PC-3 (cell line): ENCODE data around the gene OPRL1. TPM values are rescaled to one million over a fixed set of nuclear protein-coding genes. Genes with fewer than 3 reads are reported as not detected.
A peak's percentile ranks its signal among the peaks of the same experiment; 100 is the strongest.

Source experiments
- ATAC-seq: fragments of 200-7000 bp; cut with Tn5 transposase; 2 replicates; pipeline ENCODE4 v1.9.1; 2020; ENCODE audit warnings: mild to moderate bottlenecking, moderate library complexity
- BruUV-seq: library from RNA; stranded (reverse); fragments of 400-500 nt; replicated peaks from 2 replicates; lab custom pipeline; 2021; lab: Mats Ljungman, UMichigan
- CTCF ChIA-PET: fragments of 300-600 bp; sonication (Branson Sonifier 250); formaldehyde crosslinking; loops from one replicate; lab custom pipeline; 2022; ENCODE audit warnings: antibody characterized with exemption; lab: Charles Lee
- POLR2A ChIA-PET: fragments of 300-600 bp; sonication (Branson Sonifier 250); formaldehyde crosslinking; loops from one replicate; lab custom pipeline; 2022; ENCODE audit warnings: antibody characterized with exemption; ENCODE audit not compliant: unreplicated experiment; lab: Charles Lee
- DNase-seq: peaks from one replicate; pipeline ENCODE4 v3.0.0-alpha.2; 2015
- H2AFZ ChIP-seq: fragments of 300-600 bp; sonication (generic); 2 replicates; pipeline ENCODE4 v1.6.0; 2016; ENCODE audit warnings: antibody characterized with exemption, low read length
- H3F3A ChIP-seq: fragments of 300-600 bp; sonication (generic); one replicate; pipeline ENCODE4 v1.6.0; 2017; ENCODE audit warnings: antibody characterized with exemption, low read length, control low read depth, mild to moderate bottlenecking; ENCODE audit not compliant: unreplicated experiment
- H3K27ac ChIP-seq: fragments of 300-600 bp; sonication (generic); 2 replicates; pipeline ENCODE4 v1.5.1; 2016; ENCODE audit warnings: mild to moderate bottlenecking, low read length
- H3K27me3 ChIP-seq: fragments of 300-600 bp; sonication (generic); 2 replicates; pipeline ENCODE4 v1.6.1; 2016; ENCODE audit warnings: low read length, mixed read lengths
- H3K36me3 ChIP-seq: fragments of 300-600 bp; sonication (generic); 2 replicates; pipeline ENCODE4 v1.6.1; 2016; ENCODE audit warnings: low read depth, mixed run types, low read length, mixed read lengths
- H3K4me1 ChIP-seq: fragments of 300-600 bp; sonication (generic); 2 replicates; pipeline ENCODE4 v1.5.1; 2016; ENCODE audit warnings: low read length; ENCODE audit not compliant: insufficient read depth
- H3K4me2 ChIP-seq: fragments of 300-600 bp; sonication (generic); 2 replicates; pipeline ENCODE4 v1.6.0; 2016; ENCODE audit warnings: low read length
- H3K4me3 ChIP-seq: fragments of 300-600 bp; sonication (generic); 2 replicates; pipeline ENCODE4 v1.5.1; 2016; ENCODE audit warnings: mild to moderate bottlenecking, low read length, mixed read lengths
- H3K79me2 ChIP-seq: fragments of 300-600 bp; sonication (generic); 2 replicates; pipeline ENCODE4 v1.6.1; 2017; ENCODE audit warnings: low read length, mixed read lengths
- H3K9ac ChIP-seq: fragments of 300-600 bp; sonication (generic); 2 replicates; pipeline ENCODE4 v1.6.0; 2016; ENCODE audit warnings: mild to moderate bottlenecking, low read length
- H3K9me2 ChIP-seq: fragments of 300-600 bp; sonication (generic); replicated peaks from 2 replicates; pipeline ENCODE4 v1.6.1; 2016; ENCODE audit warnings: mixed run types, low read length, mixed read lengths
- H3K9me3 ChIP-seq: fragments of 300-600 bp; sonication (generic); 2 replicates; pipeline ENCODE4 v1.6.1; 2016; ENCODE audit warnings: low read length, mixed read lengths
- H4K20me1 ChIP-seq: fragments of 300-600 bp; sonication (generic); 2 replicates; pipeline ENCODE4 v1.6.1; 2016; ENCODE audit warnings: low read length, mixed read lengths
- CTCF ChIP-seq: fragments of 300-600 bp; sonication (generic); conservative IDR thresholded peaks from 2 replicates; pipeline ENCODE4 v1.5.1; 2017; ENCODE audit warnings: antibody characterized with exemption, low read depth, mild to moderate bottlenecking, low read length
- EZH2 ChIP-seq: fragments of 300-600 bp; sonication (generic); IDR thresholded peaks from one replicate; pipeline ENCODE4 v1.6.1; 2017; ENCODE audit warnings: antibody characterized with exemption, mild to moderate bottlenecking, low read length; ENCODE audit not compliant: unreplicated experiment
- EZH2phosphoT487 ChIP-seq: fragments of 300-600 bp; sonication (generic); IDR thresholded peaks from 2 replicates; pipeline ENCODE4 v1.6.1; 2018; ENCODE audit warnings: mild to moderate bottlenecking, antibody characterized with exemption, low read length, borderline replicate concordance
- intact Hi-C: fragments of 100-400 bp; cut with micrococcal nuclease; formaldehyde crosslinking; loops from 2 replicates; pipeline ENCODE4 v1.9.0; 2023
- total RNA-seq: library from RNA; depleted of rRNA; stranded (reverse); fragments of >200 nt; gene quantifications from 2 replicates; pipeline ENCODE4 v1.2.3, GENCODE V29; 2014

Gene OPRL1
- total RNA-seq, 1 experiment from 2014 or later, result 5.6 TPM

- ChIA-PET CTCF (no interaction called here), POLR2A (no interaction called here)
- H3K27ac ChIP-seq, result peak overlapping the region; percentile 73
Observed at GRCh38 chr20:64064145-64064698, 15.7 kb upstream of the OPRL1 start.

GRCh38 chr20:64065062-64065973 lies 14.6 kb upstream of the OPRL1 start:
- BruUV-seq, result no TSS peak

More at GRCh38 chr20:64064145-64064698, 15.7 kb upstream of the OPRL1 start:
- Histone ChIP-seq H2AFZ (peak overlapping the region; percentile 67), H3K79me2 (peaks cover 10% of the 10 kb centered on the region), H3F3A (no peaks in the 10 kb centered on the region), H3K4me2 (peak overlapping the region; percentile 95), H3K4me1 (peaks cover 36% of the 10 kb centered on the region), H4K20me1 (no peaks in the 10 kb centered on the region), H3K9me3 (no peaks in the 10 kb centered on the region), H3K27me3 (no peaks in the 10 kb centered on the region), H3K9ac (peak overlapping the region; percentile 84), H3K36me3 (no peaks in the 10 kb centered on the region), H3K4me3 (peak overlapping the region; percentile 79), H3K9me2 (no peaks in the 10 kb centered on the region)
- ATAC-seq (peak; percentile 43), DNase-seq (peak; percentile 72)
- TF ChIP-seq CTCF (no peak), EZH2phosphoT487 (no peak), EZH2 (no peak)
- BruUV-seq, result no TSS peak
- intact Hi-C loops, result no loop called here

More at GRCh38 chr20:64065062-64065973, 14.6 kb upstream of the OPRL1 start:
- ATAC-seq (no peak), DNase-seq (no peak)
- Histone ChIP-seq H3K27me3 (no peaks in the 10 kb centered on the region), H3K9me2 (no peaks in the 10 kb centered on the region), H3K4me2 (peak overlapping the region; percentile 95), H3K4me1 (peaks cover 36% of the 10 kb centered on the region), H3K9me3 (no peaks in the 10 kb centered on the region), H3K27ac (peak overlapping the region; percentile 58), H3F3A (no peaks in the 10 kb centered on the region), H3K4me3 (no peak overlapping the region), H4K20me1 (no peaks in the 10 kb centered on the region), H3K9ac (peak overlapping the region; percentile 26; the same call in 1 of the 2 replicates), H2AFZ (no peak overlapping the region), H3K36me3 (no peaks in the 10 kb centered on the region), H3K79me2 (peaks cover 10% of the 10 kb centered on the region)
- ChIA-PET POLR2A (no interaction called here), CTCF (no interaction called here)
- TF ChIP-seq EZH2phosphoT487 (no peak), CTCF (no peak)
- intact Hi-C loops, result no loop called here
